HG03139 (cell line): Measurements from ENCODE around the gene DCTN2.
"Not testable (repeated sequence)": the region's sequence is repeated elsewhere in the genome, so short reads cannot be mapped to it uniquely, and the experiment has no call there.

Source experiments
- ATAC-seq: cut with Tn5 transposase; IDR thresholded peaks from one replicate; pipeline ENCODE4 v1.9.1; 2021; ENCODE audit not compliant: unreplicated experiment

The DCTN2 gene

GRCh38 chr12:57546438-57547287 lies at the start of gene DCTN2:
DCTN2 (minus strand) TSS chr12:57547192; CDS start chr12:57547063, 129 bp downstream.
- ATAC-seq: peak; percentile 99

GRCh38 chr12:57593187-57593586 lies 46.2 kb upstream of the DCTN2 start:
- ATAC-seq: no peak

GRCh38 chr12:57592551-57593165 lies 45.7 kb upstream of the DCTN2 start:
- ATAC-seq: no peak

GRCh38 chr12:57591782-57592325 lies 44.9 kb upstream of the DCTN2 start:
- ATAC-seq: no peak

- peak; percentile 87 for ATAC-seq
Measured at GRCh38 chr12:57590864-57591781, 44.1 kb upstream of the DCTN2 start, which contains the start of gene PIP4K2C. PIP4K2C (plus strand) TSS chr12:57591192; CDS start chr12:57591290, 98 bp downstream.

GRCh38 chr12:57590479-57590863 lies 43.5 kb upstream of the DCTN2 start:
- no peak for ATAC-seq

- ATAC-seq: not testable (repeated sequence)
Measured at GRCh38 chr12:57588951-57589610, 42.1 kb upstream of the DCTN2 start.

GRCh38 chr12:57586832-57587429 lies 39.9 kb upstream of the DCTN2 start:
- ATAC-seq: no peak

GRCh38 chr12:57586128-57586527 lies 39.1 kb upstream of the DCTN2 start:
- no peak for ATAC-seq

- no peak for ATAC-seq
Measured at GRCh38 chr12:57585156-57585555, 38.2 kb upstream of the DCTN2 start.

- ATAC-seq: no peak
Measured at GRCh38 chr12:57584690-57585089, 37.7 kb upstream of the DCTN2 start.

GRCh38 chr12:57584050-57584449 lies 37.1 kb upstream of the DCTN2 start:
- no peak for ATAC-seq

GRCh38 chr12:57583008-57583831 lies 36.2 kb upstream of the DCTN2 start:
- ATAC-seq: peak; percentile 95

- ATAC-seq: no peak
Measured at GRCh38 chr12:57582440-57582839, 35.4 kb upstream of the DCTN2 start.

- no peak for ATAC-seq
Measured at GRCh38 chr12:57581802-57582201, 34.8 kb upstream of the DCTN2 start.

GRCh38 chr12:57580466-57580795 lies 33.4 kb upstream of the DCTN2 start:
- no peak for ATAC-seq

GRCh38 chr12:57579677-57580465 lies 32.9 kb upstream of the DCTN2 start:
- ATAC-seq: no peak

- ATAC-seq: no peak
Measured at GRCh38 chr12:57579011-57579410, 32.0 kb upstream of the DCTN2 start.
